ENCODE measurements around the gene MYRIP.
"Not testable (repeated sequence)": the region's sequence is repeated elsewhere in the genome, so short reads cannot be mapped to it uniquely, and the experiment has no call there.

DNA sequence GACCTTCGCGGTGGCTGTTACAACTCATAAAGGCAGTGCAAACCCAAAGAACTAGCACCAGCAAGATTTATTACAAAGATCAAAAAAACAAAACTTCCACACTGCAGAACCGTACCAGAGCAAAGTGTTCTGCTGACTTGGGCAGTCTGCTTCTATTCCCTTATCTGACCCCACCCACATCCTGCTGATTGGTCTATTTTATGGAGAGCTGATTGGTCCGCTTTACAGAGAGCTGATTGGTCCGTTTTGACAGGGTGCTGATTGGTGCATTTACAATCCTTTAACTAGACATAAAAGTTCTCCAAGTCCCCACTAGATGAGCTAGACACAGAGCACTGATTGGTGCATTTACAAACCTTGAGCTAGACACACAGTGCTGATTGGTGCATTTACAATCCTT, 31.2 kb upstream of the MYRIP start:
- not testable (repeated sequence) for TF ChIP-seq TAF1 (IDR thresholded peaks at IDR 0.05; ENCODE audit: borderline replicate concordance, low read depth, low read length); POLR2A (IDR thresholded peaks at IDR 0.05; ENCODE audit: low read depth, low read length)

All from GM12892 (cell line).